ENCODE data around the gene ERI3.
A peak's percentile ranks its signal among the peaks of the same experiment; 100 is the strongest.

Gene ERI3

GRCh38 chr1:44315521-44315920 lies 39.5 kb downstream of the ERI3 start:
- no peak for DNase-seq (ENCODE audit: low read depth)

DNA sequence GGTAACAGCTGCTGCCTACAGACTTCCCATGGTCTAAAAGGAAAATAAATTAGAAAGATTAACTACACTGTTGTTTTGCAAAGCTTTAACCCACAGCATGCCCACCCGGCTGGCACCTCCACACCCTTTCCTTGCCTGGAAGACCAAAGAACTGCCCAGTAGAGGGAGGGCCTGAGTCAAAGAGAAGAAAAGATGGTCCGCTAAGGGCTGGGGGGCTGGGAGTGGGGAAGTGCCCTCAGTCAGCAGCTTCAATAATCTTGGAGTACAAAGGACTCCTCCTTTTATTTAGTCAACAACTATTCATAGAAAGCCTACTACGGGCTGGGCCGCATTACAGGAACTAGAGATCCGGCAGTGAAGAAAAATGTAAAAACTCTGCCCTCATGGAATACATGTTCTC lies 40.6 kb downstream of the ERI3 start:
- no peak for DNase-seq (ENCODE audit: low read depth)

GRCh38 chr1:44313265-44313918 lies 41.7 kb downstream of the ERI3 start:
- no peak for DNase-seq (ENCODE audit: low read depth)

GRCh38 chr1:44312399-44313196 lies 42.5 kb downstream of the ERI3 start:
- DNase-seq (ENCODE audit: low read depth): no peak

DNA sequence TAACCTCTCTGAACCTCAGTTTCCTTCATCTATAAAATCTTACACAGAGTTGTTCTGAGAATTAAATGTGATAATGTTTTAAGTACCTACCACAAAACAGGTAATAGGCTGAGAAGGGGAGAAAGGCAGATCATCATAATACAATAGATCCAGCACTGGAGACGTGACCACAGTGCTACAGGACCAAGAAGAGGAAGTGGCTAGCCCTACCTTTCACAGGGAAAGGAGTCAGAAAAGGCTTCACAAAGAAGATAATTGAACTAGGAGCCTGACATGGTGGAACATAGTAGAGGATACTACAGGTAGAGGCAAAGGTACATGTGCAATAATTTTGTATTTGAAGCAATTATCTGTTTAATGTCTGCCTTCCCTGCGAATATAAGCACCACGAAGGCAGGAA lies 45.1 kb downstream of the ERI3 start:
- DNase-seq (ENCODE audit: low read depth): no peak

DNA sequence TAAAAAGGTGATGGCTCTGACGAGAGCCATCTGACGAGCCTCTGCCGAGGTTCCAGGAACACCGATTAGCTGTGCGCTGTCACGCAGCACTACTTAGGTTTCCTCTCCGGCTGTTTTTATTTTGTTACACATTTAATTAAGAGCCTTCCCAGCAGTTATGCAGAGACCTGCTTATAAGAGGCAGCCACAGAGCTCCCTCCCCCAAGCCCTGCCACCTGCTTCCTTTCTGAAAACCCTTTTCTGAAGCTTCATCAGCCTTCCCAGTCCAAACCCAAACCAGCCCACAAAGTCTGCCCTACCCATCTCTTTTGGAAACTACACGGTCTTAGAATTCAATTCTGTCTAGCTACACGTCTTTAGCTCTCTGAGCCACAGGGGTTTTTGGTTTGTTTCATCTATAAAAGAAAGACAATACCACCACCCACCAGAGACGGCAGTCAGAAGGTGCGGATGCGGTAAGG lies 49.1 kb downstream of the ERI3 start:
- no peak for DNase-seq (ENCODE audit: low read depth)

DNA sequence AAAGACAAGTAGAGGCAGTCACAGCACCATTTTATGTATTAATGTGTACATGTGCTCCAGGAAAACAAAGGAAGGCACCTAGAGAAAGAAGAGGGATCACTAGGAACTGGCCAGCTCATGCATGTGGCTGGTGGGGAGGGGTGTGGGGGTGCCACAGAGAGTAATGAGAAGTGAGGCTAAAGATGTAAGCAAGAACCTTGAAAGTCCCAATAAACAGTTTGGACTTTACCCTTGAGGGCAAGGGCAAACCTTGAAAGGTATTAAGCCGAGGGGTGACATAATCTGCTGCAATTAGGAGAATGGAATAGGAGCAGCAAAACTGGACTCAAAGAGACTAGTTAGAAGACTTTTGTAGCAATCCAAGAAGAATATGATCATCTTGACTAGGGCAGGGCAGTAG lies 51.5 kb downstream of the ERI3 start:
- DNase-seq (ENCODE audit: low read depth): no peak

DNA sequence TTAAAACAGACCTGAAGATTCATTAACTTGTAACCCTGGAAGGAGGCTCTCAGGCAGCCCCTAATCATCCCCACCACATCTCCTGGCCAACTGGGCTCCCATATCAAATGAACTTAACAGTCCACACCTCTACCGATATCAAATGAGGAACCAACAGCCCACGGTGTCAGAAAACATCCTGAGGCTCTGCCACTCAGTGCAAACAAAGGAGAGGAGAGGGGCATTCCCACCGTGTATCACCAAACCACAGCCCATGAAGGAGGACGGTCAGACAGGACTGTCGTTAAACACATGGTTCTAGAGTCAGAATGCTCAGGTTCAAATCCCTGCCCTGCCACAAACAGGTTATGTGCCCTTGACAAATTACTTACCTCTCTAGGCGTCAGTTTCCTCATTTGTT lies 52.5 kb downstream of the ERI3 start:
- no peak for DNase-seq (ENCODE audit: low read depth)

- no peak for DNase-seq (ENCODE audit: low read depth)
These were observed 53.6 kb downstream of the ERI3 start for GRCh38 chr1:44301442-44301841.

- no peak for DNase-seq (ENCODE audit: low read depth)
These were observed 54.2 kb downstream of the ERI3 start for GRCh38 chr1:44300852-44301251.

DNA sequence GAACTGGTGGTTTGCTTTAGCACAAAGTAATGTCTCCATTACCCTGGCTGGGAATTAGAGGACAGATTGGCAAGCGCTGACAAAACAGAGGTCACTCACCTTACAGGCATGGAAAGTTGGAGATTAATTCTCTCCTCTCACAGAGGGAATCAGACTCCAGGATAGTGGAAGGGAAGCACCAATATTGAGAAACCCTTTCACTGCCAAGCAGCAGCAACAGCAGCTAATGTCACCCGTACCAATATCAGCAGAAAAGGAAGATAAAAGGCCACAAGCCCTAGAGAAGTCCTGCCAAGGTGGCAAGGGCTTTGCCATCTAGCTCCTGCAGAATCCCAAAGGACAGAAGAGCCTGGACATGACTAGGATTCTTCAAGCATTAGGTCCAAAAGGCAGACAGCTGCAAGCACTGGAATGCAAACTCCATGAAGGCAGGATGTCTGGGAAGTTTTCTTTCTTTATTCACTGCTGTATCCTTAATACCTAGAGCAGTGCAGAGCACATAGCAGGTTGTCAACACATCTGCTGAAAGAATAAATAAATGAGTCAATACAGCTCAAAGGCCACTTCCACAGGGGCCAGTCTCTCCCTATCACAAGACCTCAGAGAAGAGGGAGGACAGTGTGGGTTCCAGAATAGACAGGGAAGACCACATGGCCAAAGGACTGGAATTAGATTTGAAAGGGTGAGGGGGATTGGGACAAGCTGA lies 57.2 kb downstream of the ERI3 start:
- no peak for DNase-seq (ENCODE audit: low read depth)

DNA sequence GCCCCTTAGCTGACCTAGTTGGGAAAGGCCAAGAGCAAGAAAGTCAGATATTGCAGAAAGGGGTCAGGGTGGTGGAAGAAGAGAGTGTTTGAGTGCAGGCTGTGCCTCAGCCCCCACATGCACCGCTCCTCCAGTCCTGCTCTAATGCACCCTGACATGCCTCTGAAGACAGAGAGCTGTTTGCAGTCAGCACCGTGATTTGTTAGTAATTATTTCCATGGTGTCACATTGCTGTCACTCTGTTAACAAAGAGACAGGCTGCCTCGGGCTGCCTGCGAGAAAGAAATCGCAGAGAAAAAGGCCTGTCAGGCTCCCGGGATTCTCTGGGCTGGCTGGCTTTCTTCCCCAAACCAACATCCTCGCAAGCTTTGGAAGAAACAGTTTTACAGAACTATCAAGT lies 58.3 kb downstream of the ERI3 start:
- no peak for DNase-seq (ENCODE audit: low read depth)

GRCh38 chr1:44296086-44296485 lies 59.0 kb downstream of the ERI3 start:
- DNase-seq (ENCODE audit: low read depth): no peak

DNA sequence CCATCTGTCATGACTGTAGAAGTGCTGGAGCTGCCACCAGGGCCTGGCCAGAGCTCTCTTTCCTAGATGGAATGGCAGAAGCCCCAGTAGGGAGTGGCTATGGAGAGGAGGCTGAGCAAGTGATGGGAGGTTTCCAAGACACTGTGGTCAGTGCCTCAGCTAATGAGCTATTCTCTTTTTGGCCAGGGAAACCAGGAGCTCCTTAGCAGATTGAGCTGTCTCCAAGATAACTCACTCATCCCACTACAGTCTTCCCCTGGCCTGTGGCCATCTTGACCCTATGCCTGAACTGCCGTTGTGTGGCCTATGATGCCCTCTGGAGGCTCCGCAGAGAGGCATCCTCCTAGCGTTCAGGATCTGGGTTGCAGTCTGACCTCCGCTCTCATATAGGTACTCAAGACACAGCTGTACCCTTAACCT lies 60.5 kb downstream of the ERI3 start:
- peak; percentile 89 for DNase-seq (ENCODE audit: low read depth)

DNA sequence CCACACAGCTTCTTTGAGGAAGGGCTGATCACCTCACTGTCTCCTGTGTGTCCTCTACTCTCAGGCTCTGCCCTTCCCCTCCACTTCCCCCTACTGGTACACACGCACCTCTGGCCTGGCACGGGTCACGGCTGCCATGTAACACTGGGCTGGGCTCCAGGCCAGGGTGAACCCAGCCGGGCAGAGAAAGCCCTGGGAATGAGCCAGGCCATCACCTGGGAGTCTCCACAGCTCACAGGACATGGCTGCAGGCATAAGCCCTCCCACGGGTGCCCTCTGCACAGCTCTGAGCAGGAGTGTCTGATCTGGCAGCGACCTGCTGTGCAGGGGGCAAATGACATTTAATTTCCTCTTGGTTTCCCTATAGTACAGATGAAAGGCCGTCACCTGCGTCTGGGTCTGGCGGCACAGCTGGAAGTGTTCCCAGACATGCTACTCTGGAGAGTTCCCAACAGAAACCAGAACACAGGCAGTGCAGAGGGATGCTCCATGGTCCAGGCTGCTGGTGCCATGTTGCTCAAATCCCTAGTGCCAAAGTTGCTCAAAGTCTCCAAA lies 61.2 kb downstream of the ERI3 start:
- no peak for DNase-seq (ENCODE audit: low read depth)

GRCh38 chr1:44292651-44293050 lies 62.4 kb downstream of the ERI3 start:
- DNase-seq (ENCODE audit: low read depth): no peak

DNA sequence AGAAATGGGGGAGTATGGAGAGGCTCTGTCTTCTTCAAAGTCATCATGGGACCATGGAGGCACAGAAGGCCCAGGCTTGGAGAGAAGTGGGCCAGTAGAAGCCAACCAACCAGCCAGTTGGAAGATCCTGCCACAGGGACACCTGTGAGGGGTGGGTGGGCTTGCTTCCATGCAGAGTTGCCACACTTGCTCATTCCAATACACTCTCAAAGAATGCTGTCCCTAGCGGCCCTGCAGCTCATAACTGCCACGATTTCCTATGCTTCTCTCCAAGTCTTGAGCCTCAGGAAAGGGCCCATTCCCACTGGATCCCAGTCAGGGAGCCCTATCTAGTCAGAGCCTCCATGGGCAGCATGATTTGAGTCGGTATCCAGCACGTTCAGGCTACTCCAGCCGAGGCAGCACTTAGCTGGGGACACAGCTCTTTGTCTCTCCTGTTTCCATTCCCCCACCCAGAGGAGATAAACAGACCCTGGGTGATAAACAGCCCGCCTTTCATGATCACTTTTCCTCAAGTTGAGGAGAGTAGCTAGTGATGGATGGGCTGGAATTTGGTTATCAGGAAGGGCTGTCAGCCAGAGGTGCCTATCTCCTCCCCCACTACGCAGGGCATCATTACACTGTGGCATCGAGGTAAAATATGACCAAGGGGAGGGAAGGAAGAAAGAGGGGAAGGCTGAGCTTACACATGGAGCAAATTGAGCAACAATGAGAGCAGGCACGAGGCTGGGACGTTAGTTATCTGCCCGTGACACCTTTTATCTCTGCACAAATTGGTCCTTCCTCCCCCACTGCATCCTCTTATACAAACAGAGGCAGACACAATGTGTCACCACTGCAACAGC lies 64.6 kb downstream of the ERI3 start:
- no peak for DNase-seq (ENCODE audit: low read depth)

DNA sequence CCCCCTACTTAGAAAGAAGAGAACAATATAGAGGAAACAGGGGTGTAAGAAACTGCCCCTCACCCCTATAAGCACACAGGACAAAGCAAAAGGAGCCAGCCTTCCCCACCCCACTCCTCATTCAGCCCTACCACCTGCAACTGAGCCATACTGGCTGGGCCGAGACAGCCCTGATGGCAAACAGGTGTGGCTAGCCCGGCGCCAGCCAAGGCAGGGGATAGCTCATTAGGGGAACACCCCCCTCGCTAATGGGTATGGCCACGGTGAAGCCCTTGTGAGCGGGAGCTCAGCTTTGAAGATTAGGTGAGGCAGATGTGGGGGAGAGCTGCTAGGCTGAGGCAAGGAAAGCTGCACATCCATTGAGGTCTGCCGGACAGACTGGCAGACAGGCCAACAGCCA lies 65.5 kb downstream of the ERI3 start:
- no peak for DNase-seq (ENCODE audit: low read depth)

DNA sequence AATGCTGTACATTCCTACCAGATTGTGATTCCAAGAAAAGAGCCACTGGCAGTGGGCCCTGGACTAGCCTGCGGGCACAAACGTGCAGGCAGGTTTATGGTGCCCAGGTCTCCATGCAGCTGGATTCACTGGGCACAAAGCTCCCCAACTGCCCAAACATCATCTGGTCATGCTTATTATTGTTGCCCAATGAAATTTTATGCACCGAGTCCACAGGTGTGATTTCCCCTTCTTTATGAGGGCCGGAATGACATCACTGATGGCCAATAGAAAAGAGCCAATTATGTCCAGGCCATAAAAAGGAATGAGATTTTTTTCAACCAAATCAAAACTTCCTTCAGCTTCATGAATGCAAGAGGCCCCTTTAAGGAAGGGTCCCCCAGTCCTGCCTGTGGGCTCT lies 66.2 kb downstream of the ERI3 start:
- no peak for DNase-seq (ENCODE audit: low read depth)

DNA sequence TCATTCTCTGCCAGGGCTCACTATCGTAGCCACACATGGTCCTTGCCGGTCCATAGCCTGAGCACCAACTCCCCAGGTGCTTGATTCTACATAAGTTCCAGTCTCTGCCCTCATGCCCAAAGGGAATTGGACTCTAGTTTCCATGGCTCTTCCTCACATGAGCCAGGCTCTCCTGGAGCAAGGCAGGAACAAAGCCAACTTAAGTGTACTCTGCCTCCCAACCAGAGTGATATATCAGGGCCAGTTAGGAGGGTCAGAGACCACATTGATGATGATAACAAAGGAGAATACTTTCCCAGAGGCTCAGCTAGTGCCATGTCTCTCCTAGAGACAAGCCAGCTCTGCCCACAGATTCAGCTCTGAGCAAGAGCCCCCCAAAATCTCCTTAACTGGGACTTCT lies 70.9 kb downstream of the ERI3 start:
- no peak for DNase-seq (ENCODE audit: low read depth)

GRCh38 chr1:44283524-44284173 lies 71.4 kb downstream of the ERI3 start:
- no peak for DNase-seq (ENCODE audit: low read depth)
